Loucy (cell line): ENCODE results near the gene SLIT1.
A peak's percentile ranks its signal among the peaks of the same experiment; 100 is the strongest.

Experiments
- H2AFZ ChIP-seq: fragments of 200-600 bp; sonication (generic); 2 replicates; pipeline ENCODE4 v1.6.0; 2016; ENCODE audit warnings: antibody characterized with exemption, mild to moderate bottlenecking, low read length, moderate library complexity
- H3F3A ChIP-seq: fragments of 200-600 bp; 2 replicates; pipeline ENCODE4 v1.6.0; 2016; ENCODE audit warnings: antibody characterized with exemption, low read depth, mild to moderate bottlenecking
- H3K27me3 ChIP-seq: fragments of 200-600 bp; sonication (generic); 2 replicates; pipeline ENCODE4 v1.6.1; 2014; ENCODE audit warnings: low read length, mild to moderate bottlenecking; ENCODE audit not compliant: insufficient read depth, poor library complexity, severe bottlenecking
- H3K36me3 ChIP-seq: fragments of 200-600 bp; sonication (generic); 2 replicates; pipeline ENCODE4 v1.6.1; 2016; ENCODE audit warnings: low read length; ENCODE audit not compliant: insufficient read depth
- H3K4me1 ChIP-seq: fragments of 200-600 bp; sonication (generic); 2 replicates; pipeline ENCODE4 v1.5.1; 2014; ENCODE audit warnings: low read length, mild to moderate bottlenecking; ENCODE audit not compliant: insufficient read depth, poor library complexity, severe bottlenecking
- H3K4me2 ChIP-seq: fragments of 200-600 bp; sonication (generic); 2 replicates; pipeline ENCODE4 v1.6.0; 2014; ENCODE audit warnings: antibody characterized with exemption, low read length, low read depth, mild to moderate bottlenecking; ENCODE audit not compliant: poor library complexity, severe bottlenecking
- H3K4me3 ChIP-seq: fragments of 200-600 bp; sonication (generic); 2 replicates; pipeline ENCODE4 v1.5.1; 2014; ENCODE audit warnings: low read length, mild to moderate bottlenecking, mixed read lengths; ENCODE audit not compliant: poor library complexity, severe bottlenecking
- H3K79me2 ChIP-seq: fragments of 200-600 bp; sonication (generic); 2 replicates; pipeline ENCODE4 v1.6.1; 2014; ENCODE audit warnings: low read length; ENCODE audit not compliant: insufficient read depth
- H3K9ac ChIP-seq: fragments of 200-600 bp; sonication (generic); 2 replicates; pipeline ENCODE4 v1.6.0; 2014; ENCODE audit warnings: mild to moderate bottlenecking, low read depth, low read length, moderate library complexity; ENCODE audit not compliant: poor library complexity, severe bottlenecking
- H3K9me2 ChIP-seq: fragments of 200-600 bp; sonication (generic); replicated peaks from 2 replicates; pipeline ENCODE4 v1.6.1; 2016; ENCODE audit warnings: low read depth, low read length, mixed read lengths
- H3K9me3 ChIP-seq: fragments of 200-600 bp; sonication (generic); 2 replicates; pipeline ENCODE4 v1.6.1; 2014; ENCODE audit warnings: mild to moderate bottlenecking, antibody characterized with exemption, low read length, low read depth; ENCODE audit not compliant: insufficient read depth
- H4K20me1 ChIP-seq: fragments of 200-600 bp; sonication (generic); 2 replicates; pipeline ENCODE4 v1.6.0; 2014; ENCODE audit warnings: antibody characterized with exemption, low read length, mild to moderate bottlenecking; ENCODE audit not compliant: insufficient read depth, poor library complexity, severe bottlenecking
- EZH2phosphoT487 ChIP-seq: fragments of 200-600 bp; IDR thresholded peaks from 2 replicates; pipeline ENCODE4 v1.6.1; 2018; ENCODE audit warnings: antibody characterized with exemption, mild to moderate bottlenecking, moderate library complexity, borderline replicate concordance
- TF ChIP-seq, protein P1 (sequence below): fragments of 200-600 bp; sonication (generic); conservative IDR thresholded peaks from 2 replicates; pipeline ENCODE4 v1.5.1; 2014; ENCODE audit warnings: mild to moderate bottlenecking, antibody characterized with exemption, low read length

The SLIT1 gene

DNA sequence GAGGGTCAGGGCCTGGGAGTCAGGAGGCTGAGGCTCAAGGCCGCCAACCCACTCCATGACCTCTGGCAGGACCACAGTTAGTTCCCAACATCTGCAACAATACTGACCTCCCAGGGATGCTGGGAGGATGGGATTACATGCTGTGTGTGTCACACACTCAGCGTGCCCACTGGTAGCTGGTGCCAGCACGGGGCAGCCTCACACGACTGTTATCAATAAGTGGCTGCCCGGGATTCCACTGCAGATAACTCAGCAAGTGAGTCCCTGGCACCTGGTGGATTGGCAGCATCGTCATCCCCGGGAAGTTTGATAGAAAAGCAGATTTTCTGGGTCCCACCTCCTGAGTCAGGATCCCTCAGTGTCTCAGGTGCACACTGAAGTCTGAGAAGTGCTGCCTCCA lies 110.3 kb downstream of the SLIT1 start:
- Histone ChIP-seq H3K27me3 (no peaks in the 10 kb centered on the region), H3K4me3 (no peak overlapping the region), H4K20me1 (no peaks in the 10 kb centered on the region), H3K9me2 (no peaks in the 10 kb centered on the region), H3K9ac (no peak overlapping the region), H3K36me3 (no peaks in the 10 kb centered on the region), H2AFZ (no peak overlapping the region), H3K4me2 (no peak overlapping the region), H3F3A (no peaks in the 10 kb centered on the region), H3K4me1 (no peaks in the 10 kb centered on the region), H3K79me2 (no peaks in the 10 kb centered on the region), H3K9me3 (no peaks in the 10 kb centered on the region)
- TF ChIP-seq, protein P1, sequence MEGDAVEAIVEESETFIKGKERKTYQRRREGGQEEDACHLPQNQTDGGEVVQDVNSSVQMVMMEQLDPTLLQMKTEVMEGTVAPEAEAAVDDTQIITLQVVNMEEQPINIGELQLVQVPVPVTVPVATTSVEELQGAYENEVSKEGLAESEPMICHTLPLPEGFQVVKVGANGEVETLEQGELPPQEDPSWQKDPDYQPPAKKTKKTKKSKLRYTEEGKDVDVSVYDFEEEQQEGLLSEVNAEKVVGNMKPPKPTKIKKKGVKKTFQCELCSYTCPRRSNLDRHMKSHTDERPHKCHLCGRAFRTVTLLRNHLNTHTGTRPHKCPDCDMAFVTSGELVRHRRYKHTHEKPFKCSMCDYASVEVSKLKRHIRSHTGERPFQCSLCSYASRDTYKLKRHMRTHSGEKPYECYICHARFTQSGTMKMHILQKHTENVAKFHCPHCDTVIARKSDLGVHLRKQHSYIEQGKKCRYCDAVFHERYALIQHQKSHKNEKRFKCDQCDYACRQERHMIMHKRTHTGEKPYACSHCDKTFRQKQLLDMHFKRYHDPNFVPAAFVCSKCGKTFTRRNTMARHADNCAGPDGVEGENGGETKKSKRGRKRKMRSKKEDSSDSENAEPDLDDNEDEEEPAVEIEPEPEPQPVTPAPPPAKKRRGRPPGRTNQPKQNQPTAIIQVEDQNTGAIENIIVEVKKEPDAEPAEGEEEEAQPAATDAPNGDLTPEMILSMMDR: no peak
- TF ChIP-seq EZH2phosphoT487: no peak

DNA sequence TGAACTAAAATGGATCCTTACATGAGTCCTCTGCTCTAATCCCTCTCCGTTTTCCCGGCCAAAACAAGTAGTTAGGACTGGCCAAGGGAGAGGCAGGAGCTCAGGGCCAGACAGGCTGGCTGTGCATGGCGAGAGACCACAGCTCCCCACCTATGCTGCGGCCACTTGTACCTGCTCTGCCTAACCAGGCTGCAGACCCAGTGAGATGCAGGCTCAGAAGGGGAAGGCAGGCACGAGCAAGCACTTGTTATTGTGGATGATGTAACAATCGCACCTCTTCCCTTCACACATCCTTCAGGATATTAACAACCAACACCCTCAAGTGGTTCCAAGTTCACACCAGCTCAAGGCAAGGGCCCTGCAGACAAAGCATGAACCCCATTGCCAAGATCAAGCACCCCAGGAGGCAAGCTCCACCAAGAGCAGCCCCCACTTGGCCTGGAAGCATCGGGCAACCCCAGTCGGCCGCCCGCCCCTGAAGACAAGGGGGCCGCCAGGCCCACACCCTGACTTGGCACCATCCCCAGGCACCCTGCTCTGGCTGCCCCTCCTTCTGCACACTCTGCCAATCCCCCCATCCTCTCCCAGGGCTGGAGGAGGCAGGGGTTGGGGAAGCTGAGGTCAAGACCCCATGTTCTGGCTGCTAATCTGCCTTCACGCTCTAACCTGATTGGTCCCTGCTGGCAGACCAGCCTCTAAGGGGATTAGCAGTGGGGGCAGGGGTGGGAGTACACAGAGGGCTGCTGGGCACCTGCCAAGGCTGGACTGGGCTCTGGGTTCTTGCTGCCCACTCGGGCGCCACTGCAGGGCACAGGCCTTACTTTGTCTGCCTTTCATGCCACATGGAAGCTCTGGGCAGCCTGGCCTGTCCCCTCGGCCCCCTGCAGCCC lies 111.3 kb downstream of the SLIT1 start:
- Histone ChIP-seq H3F3A (no peaks in the 10 kb centered on the region), H3K9me3 (no peaks in the 10 kb centered on the region; the same call in 1 of the 2 replicates), H3K27me3 (no peaks in the 10 kb centered on the region), H3K79me2 (no peaks in the 10 kb centered on the region), H4K20me1 (no peaks in the 10 kb centered on the region), H3K9ac (no peak overlapping the region), H3K36me3 (no peaks in the 10 kb centered on the region), H3K4me1 (peaks cover 3% of the 10 kb centered on the region), H2AFZ (no peak overlapping the region), H3K9me2 (no peaks in the 10 kb centered on the region), H3K4me3 (no peak overlapping the region), H3K4me2 (no peak overlapping the region)
- no peak for TF ChIP-seq EZH2phosphoT487
- TF ChIP-seq, protein P1: no peak

DNA sequence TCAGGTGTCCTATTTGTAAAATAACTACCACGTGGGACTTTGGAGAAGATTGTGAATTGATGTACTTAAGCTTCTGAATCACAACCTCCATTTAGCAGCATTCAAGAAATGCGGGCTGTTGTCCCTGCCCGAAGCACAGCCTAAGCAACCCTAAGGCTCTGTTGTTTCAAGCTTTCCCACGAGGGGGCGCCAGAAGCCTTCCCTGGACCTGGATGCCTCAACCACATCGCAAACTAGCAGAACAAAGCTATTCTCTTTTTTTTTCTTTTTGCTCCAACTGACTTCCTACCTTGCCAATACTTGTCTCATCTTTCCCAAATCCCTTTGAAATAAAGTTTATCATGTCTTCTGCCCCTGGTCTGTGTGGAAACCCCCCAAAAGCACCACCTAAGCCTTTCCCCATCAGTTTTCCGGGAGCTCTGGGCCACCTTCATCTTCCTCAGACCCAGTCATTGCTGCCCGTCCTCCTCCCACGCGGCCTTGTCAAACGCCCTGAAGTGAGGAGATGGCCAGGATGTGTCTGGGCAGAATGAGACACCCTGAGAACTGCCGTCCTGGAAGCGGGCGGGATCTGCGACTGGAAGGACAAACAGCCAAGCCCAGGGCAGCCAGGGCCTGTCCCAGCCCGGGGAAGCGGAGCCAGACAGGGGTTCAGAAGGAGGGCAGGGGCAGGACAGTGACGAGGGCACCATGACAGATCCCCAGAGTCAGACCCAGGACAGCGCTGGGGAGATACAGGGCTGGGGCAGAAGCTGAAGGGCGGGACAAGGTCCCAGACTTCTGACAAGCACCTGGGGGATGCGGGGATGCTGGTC lies 112.7 kb downstream of the SLIT1 start:
- Histone ChIP-seq H2AFZ (no peak overlapping the region), H3K9me2 (no peaks in the 10 kb centered on the region), H3K27me3 (no peaks in the 10 kb centered on the region), H3K4me3 (no peak overlapping the region), H3K9ac (no peak overlapping the region), H3F3A (no peaks in the 10 kb centered on the region), H3K4me2 (no peak overlapping the region), H3K79me2 (no peaks in the 10 kb centered on the region), H3K36me3 (no peaks in the 10 kb centered on the region), H3K9me3 (no peaks in the 10 kb centered on the region; the same call in 1 of the 2 replicates), H4K20me1 (no peaks in the 10 kb centered on the region), H3K4me1 (peaks cover 3% of the 10 kb centered on the region)
- no peak for TF ChIP-seq EZH2phosphoT487
- TF ChIP-seq, protein P1: peak; percentile 93
